Measurements from ENCODE around the gene RBFOX2.

GRCh38 chr22:35864545-35865165, 164.0 kb downstream of the RBFOX2 start:
- TF ChIP-seq CTCF (IDR thresholded peaks at IDR 0.05) (no peak), ZFX (IDR thresholded peaks at IDR 0.05; ENCODE audit: borderline replicate concordance) (no peak)
